Middle frontal gyrus (tissue), 1 donor: Measurements from ENCODE around the gene ADAMTS2.

Source experiments
- DNase-seq: peaks from one replicate; pipeline ENCODE4 v3.0.0-alpha.2; 2015; ENCODE audit warnings: low spot score; ENCODE audit errors: extremely low spot score

ADAMTS2 gene

DNA sequence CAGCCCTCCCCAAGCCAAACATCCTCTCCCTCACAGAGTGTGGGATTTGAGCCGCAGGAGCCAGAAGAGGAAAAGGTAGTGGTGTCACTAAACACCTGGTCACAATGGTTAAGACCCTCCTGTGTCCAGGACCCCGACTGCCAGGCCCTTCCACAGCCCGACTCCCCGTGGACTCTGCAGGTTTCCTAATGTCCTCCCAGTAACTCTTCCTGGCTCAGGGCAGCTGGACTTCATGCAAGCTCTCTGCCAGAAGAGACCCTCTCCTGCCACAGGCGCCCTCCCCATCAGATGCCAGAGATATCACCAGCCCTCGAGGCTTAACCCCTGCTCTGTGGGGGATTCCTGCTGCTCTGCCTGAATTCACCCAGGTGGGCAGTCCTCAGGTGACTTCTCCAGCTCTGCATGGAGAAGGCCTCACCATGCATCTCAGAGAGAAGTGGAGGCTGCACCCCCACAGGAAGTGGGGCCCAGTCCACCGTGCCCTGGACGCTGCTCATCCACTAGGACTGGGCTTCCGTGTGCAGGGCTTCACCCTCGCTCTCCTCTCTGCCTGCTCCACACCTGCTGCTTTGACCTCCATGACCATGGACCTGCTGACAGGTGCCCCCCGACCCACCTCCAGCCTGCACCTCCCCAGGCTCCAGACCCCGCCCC lies 111.2 kb downstream of the ADAMTS2 start:
- DNase-seq = no peak

DNA sequence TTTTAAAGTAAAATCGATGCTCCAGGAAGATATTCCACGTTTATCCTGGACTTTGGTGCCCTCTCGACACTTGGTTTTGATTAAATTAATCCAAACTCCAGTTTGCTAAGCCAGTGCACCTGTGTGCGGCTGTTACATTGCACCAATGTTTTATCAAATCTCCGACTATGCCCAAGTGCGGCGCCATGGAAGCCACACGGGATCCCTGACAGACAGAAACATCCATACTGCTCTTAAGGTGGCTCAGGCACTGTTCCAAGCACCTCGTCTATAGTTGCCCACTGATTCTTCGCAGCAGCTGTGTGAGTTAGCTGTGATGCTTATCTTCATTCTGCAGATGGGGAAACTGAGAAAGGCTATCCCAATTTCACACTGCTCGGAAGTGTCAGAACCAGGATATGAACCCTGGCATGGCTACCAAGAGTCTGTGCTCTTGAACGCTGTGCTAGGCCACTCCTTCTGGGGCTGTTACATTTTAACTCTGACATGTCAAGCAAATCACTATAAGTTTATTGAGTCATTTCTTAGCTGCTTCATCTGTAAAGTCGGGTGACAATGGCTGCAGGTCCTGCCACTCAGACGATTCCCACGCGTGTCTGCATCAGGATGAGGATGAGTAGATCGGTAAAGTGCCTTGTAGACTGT lies 113.0 kb downstream of the ADAMTS2 start:
- no peak for DNase-seq

DNA sequence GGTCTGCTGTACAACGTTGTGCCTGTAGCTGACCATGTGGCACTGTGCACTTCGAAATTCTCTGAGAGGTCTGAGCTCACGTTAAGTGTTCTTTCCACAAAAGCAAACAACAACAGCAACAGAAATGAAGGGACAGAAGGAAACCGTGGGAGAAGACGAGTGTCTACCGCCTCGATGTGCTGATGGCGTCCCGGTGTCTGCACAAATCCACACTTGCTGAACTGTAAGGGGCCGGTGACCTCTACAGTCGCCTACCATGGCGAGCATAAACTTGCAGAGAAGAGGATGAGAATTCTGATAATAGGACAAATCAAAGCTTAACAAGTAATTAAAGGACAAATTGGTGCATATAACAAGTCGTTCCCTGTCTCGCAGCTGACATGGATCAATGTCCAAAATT lies 114.0 kb downstream of the ADAMTS2 start:
- no peak for DNase-seq

DNA sequence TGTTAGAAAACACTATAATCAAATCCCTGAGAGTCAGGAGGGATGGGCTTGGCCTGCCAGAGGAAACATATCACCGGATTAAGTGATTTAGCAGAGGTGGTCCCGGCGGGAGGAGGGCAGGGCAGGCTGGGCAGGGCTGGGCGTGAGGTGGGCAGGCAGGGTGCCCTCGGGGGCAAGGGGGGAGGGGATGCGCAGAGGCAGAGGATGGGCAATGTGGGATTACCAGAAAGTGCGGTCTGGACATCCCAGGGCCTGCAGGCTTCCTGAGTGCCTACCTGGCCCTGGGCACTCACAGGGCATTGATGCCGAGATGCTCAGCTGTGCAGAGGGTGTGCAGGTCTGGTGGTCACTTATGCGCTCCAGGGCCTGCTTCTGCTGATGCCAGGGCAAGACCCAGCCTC lies 115.2 kb downstream of the ADAMTS2 start:
- DNase-seq = no peak

DNA sequence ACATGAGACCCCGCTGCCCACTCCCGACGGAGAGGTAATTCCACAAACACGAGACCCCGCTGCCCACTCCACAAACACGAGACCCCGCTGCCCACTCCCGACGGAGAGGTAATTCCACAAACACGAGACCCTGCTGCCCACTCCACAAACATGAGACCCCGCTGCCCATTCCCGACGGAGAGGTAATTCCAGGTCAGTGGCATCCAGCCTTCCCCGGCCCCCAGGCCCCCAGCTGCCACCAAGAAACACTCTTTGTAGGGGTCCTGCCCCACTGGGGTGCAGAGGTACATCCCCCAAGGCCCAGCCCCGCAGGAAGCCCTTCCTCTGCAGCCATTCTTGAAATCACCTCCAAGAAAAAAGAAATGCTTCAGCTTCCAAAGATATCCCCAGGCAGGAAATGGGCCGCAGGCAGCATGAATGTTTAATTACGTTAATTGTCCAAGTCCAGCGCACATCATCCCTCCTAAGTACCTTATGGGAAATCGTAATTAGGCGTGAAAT lies 115.9 kb downstream of the ADAMTS2 start:
- no peak for DNase-seq

DNA sequence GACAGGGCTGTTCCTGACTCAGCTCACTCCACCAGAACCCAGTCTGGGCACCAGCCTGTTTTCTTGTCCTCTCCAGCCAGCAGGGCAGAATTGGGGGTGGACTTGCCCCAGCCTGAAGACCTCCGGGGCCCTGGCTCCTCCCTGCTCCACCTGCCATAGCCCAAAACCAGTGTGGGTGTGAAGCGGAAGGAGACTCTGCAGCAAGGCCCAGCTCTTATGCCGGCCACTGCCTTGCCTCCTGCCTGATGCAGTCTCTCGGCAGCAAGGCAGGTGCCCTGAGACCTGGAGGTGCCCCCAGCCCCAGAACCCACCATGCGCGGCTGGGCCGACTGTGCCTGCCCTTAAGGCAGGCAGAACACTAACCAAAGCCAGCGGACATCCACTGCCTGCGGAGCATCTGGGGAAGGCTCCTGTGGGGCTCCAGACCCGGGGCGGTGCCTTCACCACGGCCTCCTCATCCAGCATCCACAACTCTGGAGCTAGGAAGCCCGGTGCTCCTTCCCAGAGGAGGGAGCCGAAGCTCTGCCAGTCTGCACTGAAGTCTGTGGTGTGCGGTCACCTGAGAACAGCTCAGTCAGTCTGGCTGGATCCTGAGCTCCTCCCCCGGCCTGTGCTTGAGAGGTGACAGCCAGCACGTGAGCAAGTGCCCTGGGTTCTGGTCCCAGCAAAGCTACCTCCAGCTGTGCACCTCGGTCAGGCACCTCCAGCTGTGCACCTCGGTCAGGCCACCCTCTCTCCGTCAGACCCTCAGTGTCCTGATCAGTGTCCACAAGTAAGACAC lies 116.7 kb downstream of the ADAMTS2 start:
- DNase-seq = no peak

DNA sequence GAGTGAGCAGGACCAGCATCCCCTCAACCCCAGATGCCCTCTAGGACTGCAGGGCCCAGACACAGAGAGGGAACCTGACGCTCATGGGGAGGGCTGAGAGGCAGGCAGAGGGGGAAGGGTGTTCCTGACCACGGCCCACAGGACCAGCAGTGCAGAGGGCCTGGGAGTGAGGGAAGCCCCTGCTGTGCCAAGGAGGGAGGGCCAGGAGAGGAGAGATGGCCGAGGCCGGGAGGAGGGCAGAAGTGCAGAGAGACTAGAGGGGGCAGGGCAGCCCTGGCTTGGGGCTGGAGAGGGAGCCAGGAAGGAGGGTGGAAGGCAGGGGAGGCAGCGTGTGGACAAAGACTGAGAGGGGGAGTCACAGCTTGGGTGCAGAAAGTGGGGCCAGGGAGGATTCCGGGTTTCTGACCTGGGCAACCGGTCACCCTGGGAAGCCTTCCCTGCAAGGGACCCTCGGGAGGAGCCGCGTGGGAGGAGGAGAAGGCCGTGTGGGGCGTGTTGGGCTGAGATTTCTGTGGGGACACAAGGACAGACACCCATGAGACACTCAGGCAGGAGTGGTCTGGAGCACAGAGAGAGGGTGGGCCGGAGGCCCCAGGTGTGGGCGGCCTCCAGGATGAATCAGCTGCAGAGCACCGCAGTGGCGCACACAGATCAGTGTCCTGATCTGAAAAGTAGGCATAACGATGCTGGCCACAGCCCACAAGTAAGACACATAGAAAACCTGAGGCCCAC lies 117.5 kb downstream of the ADAMTS2 start:
- DNase-seq = no peak

DNA sequence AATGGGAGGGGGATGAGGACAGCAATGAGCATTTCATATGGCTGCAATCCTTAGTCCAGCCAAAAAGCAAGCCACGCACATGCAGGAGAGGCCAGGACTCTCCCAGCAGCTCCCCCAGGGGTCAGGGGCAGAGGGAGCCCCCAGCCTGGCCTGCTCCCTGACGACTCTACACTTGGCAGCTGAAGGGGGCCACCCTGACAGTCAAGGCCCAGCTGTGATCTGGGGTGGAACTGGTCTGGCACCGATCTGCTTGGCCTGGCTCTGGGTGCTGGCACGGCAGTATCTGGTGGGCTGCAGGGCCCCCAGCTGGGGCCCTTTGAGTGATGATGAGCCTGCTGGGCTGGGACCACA lies 118.1 kb downstream of the ADAMTS2 start:
- no peak for DNase-seq

DNA sequence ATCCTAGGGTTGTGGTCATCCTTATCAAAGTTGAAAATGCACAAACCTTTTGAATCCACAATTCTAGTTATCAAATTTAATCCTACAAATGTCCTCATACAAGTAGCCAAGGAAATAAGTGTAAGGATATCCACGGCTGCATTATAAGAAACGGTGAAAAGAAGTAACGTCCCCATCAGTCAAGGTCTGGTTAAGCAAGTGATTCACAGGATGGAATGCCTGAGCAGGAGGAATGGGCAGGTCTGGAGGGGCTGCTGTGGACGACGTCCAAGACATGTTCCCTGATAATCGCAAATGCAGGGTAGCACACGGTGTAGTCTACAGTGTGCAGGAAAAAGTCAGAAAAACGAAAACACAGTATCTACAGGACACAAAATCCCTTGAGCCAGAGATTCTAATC lies 118.6 kb downstream of the ADAMTS2 start:
- no peak for DNase-seq

DNA sequence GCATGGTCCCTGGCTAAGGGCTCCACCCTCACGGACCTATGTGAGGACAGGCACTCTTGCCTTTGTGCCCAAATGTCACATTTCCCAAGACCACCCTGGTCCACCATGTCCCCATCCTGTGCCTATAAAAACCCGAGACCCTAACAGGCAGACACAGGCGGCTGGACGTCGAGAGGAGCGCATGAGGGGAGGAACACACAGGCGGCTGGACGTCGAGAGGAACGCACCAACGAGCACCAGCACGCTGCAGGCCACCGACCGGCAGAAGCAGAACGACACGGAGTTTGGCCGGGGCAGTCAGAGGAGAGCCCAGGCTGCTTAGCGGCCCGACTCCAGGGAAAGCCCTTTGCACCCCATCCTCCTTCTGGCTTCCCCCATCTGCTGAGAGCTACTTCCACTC lies 119.9 kb downstream of the ADAMTS2 start:
- no peak for DNase-seq

DNA sequence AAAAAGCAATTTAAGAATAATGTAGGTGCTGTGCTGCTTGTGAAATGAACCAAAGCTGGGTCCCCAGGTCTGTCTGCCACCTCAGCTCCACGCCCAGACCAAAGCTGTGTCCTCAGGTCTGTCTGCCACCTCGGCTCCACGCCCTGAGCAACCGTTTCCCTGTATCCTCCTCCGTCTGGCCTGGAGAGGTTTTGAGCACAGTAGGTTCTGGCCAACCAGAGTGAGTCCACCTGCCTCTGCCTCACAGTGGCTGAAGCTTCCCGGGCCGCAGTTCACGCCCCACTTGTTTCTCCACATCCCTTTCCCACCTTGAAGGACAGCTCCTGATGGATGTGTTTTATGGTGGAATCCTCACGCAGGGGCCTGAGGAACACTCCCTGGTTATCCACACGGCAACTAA lies 120.5 kb downstream of the ADAMTS2 start:
- DNase-seq = no peak

DNA sequence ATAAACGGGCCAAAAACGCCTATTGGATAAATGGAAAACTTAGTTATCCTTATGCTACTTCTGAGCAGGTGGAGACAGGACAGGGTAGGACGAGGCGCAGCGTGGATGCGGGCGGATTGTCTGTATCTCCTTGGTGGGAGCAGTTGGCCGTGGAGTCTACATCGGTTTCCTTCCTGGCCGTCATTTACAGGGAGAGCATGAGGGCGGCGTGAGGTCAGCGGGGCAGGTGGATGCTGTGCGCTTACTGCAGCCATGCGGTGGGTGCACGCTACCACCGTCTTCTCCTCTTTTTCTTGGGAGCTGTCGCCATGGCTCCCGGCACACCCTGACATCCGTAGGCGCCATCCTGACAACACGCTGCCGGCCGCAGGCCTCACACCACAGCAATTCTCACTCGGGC lies 121.3 kb downstream of the ADAMTS2 start:
- DNase-seq = no peak

DNA sequence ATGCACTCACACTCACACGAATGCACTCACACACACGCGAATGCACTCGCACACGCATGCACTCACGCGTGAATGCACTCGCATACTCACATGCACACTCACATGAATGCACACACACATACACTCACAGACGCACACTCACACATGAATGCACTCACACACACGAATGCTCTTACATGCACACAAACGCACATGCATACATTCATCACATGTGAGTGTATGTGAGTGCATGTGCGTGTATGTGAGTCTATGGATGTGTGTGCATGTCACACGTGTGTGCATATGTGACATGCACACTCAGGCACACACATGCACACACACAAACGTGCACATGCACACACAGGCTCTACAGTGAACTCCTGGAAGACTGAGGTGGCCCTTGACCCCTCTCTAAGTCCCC lies 121.7 kb downstream of the ADAMTS2 start:
- no peak for DNase-seq

DNA sequence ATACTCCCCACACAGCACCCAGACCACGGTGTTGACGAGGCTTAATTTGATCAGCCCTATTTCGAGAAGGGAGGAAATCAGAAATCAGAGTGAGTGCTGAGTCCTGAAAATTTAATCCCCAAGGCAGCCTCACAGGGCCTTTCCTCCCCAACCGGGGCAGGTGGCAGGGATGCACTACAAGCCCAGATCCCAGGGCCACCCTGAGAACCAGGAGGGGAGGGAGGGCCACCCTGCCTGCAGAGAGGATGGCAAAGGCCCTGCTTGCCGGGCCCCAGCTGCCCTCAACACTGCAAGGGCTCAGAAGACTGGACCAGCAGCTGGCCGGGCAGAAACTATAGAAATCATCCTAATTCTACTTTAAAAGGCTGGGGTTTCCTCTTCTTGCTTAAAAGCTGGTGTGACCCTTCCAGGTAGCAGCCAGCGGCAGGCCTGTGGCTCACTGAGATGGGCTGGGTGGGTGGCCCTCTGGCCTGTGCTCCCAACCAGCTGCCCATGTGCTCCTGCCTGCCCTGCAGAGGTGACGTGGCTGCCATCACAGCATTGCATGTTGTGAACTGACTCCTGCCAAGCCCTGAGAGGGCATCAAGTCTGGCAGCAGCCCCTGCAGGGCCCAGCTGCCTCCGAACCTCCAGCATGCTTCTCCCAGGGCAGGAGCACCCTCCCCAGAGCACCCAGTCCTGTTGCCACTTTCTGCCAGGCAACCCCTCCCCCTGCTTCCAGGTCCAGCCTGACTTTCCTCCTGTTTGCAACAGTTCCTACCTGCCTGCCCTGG lies 122.8 kb downstream of the ADAMTS2 start:
- DNase-seq = no peak

DNA sequence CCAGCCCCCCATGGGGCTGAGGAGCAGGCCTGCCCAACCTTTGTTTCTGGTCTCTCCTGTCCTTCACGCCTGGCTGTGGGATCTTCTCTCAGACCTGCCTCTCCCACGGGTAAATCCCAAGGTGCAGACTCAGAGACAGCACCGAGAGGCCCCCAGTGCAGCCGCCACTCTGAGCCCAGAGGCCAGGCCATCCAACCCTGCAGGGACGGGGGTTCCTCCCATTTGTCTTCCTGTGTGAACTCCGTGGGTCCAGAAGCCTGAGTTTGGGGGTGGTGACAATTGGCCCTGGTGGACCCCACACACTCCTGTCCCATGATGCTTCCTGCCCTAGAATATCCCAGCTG lies 123.4 kb downstream of the ADAMTS2 start:
- no peak for DNase-seq

DNA sequence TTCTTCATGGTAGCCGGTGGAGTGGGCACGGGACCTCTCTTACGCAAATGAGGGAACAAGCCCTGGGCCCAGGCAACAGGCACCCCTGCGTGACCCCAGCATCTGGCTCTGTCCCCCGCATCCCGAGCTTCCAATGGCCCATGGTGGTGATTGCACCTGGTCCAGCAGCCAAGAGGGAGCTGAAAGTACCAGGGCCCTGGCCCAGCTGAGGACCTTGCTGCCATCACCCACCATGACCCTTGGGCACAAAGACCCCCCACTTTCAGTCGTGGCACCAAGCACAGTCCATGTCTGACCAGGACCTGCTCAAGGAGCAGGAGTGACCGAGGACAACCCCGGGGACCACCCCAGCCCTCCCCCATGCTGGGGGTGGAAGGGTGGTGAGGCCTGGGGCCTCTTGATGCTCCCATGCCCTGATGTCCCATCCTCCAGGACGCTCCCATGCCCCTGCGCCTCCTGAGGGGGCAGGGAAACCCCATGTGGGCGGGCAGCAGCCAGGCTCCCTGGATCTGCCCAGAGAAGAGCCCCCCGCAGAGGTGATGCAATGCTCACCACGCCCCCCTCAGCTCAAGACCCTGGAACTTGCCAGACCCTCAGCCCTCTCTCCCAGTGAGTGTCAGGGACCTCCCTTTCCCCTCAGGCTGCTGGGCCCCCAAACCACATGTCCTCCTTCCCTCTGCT lies 123.9 kb downstream of the ADAMTS2 start:
- DNase-seq = no peak

DNA sequence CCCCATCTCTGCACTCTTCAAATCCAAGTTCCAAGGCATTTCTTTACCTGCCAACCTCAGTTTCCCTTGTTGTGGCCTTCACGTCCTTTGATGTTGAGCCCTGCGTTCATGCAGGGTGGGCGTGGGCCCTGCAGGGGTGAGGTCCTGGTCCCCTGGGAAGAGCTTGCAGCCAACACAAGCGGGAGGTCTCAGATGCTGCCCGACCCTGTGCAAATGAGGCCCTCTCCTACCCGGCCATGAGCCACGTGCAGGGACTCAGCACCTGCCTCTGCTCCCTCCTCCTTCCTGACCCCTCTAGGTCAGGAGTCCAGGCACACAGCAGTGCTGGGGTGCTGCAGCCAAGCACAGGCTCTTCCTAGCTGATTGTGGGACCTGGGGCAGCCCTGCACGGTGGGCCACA lies 124.5 kb downstream of the ADAMTS2 start:
- no peak for DNase-seq

DNA sequence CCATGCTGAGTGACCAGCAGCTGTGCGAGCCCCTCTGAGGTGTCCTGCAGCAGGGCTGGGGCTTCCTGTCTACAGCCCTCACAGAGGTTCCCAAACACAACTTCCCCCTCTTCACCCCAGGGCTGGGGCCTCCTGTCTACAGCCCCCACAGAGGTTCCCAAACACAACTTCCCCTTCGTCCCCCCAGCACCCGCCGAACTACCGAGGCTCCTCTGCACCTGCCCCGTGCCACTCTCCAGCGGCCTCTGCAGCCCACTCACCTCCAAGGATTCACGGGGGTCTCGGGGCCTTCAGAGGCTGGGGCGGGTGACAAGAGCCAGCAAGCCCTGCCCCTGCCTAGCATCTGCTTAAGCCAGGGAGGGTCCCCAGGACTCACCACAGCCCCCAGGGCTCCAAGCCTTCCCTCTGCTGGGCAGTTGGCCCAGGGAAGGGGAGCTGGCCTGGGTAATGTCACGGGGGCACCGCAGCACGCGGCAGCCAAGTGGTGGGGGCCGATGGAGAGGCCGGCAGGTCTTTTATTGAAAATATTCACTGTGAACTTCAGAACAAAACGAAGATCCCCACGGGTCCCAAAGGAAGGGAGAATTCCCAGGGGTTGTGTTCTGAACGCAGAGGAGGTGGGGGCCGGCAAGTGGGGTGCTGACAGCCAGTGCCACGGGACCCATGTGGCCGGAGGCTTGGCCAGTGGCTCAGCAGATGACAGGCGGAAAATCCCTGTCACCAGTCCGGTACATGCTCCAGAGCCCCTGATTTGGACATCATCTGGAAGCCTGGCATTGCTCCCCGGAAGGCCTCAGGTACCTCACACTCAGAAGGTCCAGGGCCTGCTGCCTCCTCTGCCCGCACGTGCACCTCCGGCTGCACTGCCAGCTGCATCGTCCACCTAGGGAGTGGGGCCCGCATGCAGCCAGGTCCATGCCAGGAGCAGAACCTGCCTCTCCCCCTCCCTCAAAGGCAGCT lies 125.3 kb downstream of the ADAMTS2 start:
- no peak for DNase-seq

DNA sequence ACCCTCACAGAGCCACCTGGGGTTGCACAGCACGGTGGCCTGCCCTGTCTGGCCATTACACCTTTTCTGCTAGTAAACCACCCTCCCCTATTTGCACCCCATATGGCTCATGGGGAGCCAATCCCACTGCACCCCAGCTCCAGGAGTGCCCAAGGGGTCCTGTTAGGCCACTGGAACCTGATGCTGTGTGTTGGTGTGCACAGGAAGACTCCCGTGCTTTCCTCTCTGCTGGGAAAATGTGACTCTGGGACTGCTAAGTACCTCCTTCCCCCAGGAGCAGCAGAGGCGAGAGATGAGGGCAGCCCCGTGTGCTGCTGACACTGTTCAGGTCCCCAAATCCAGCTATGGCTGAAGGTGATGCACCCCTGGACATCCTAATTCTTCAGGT lies 126.3 kb downstream of the ADAMTS2 start:
- DNase-seq = no peak
